Keratinocyte (primary cell): ENCODE data around the gene WDPCP. TPM values are rescaled to one million over a fixed set of nuclear protein-coding genes. Genes with fewer than 3 reads are reported as not detected.
A peak's percentile ranks its signal among the peaks of the same experiment; 100 is the strongest.

Experiments used
- DNase-seq: peaks from one replicate; pipeline ENCODE4 v3.0.0-alpha.2; 2011; ENCODE audit warnings: low read depth, missing footprints, low spot score
- FAIRE-seq: peaks from 2 replicates; lab custom pipeline; 2011; peaks lifted over from hg19 to GRCh38; lab: Jason Lieb, UNC
- H2AFZ ChIP-seq: 2 replicates; pipeline ENCODE4 v1.6.0; 2012; ENCODE audit warnings: low read length, control low read depth, inconsistent platforms; ENCODE audit not compliant: control insufficient read depth
- H3K27ac ChIP-seq: 2 replicates; pipeline ENCODE4 v1.5.1; 2011; ENCODE audit warnings: low read length; ENCODE audit not compliant: control insufficient read depth, insufficient read depth
- H3K27me3 ChIP-seq: 3 replicates; pipeline ENCODE4 v1.6.0; 2011; ENCODE audit warnings: low read length; ENCODE audit not compliant: control insufficient read depth, insufficient read depth; ENCODE audit errors: extremely low read depth
- H3K36me3 ChIP-seq, 2 experiments: 2 replicates in 1 of 2; 3 replicates in 1 of 2; pipeline ENCODE4 v1.5.1; 2011; ENCODE audit warnings: low read length in 2 of 2, mild to moderate bottlenecking in 1 of 2; ENCODE audit not compliant: control insufficient read depth in 2 of 2, insufficient read depth in 2 of 2; ENCODE audit errors: extremely low read depth in 1 of 2
- H3K4me1 ChIP-seq: 3 replicates; pipeline ENCODE4 v1.5.1; 2011; ENCODE audit warnings: low read length; ENCODE audit not compliant: control insufficient read depth, insufficient read depth; ENCODE audit errors: extremely low read depth
- H3K4me2 ChIP-seq: 3 replicates; pipeline ENCODE4 v1.6.0; 2011; ENCODE audit warnings: low read depth, low read length; ENCODE audit not compliant: control insufficient read depth, insufficient read depth; ENCODE audit errors: extremely low read depth
- H3K4me3 ChIP-seq, 3 experiments: fragments of 200-600 bp in 1 of 3; sonication (generic) in 1 of 3; 2 replicates in 2 of 3; 3 replicates in 1 of 3; pipeline ENCODE4 v1.5.1; 2011 to 2016; ENCODE audit warnings: low read length in 3 of 3, mild to moderate bottlenecking in 3 of 3, control low read depth in 2 of 3, inconsistent platforms in 1 of 3, low read depth in 1 of 3, mixed read lengths in 1 of 3, mixed run types in 1 of 3, moderate library complexity in 1 of 3; ENCODE audit not compliant: control insufficient read depth in 2 of 3, insufficient read depth in 2 of 3; ENCODE audit errors: extremely low read depth in 1 of 3
- H3K79me2 ChIP-seq: 2 replicates; pipeline ENCODE4 v1.6.0; 2012; ENCODE audit warnings: low read length; ENCODE audit not compliant: control insufficient read depth, insufficient read depth
- H3K9ac ChIP-seq: 3 replicates; pipeline ENCODE4 v1.6.0; 2011; ENCODE audit warnings: low read length; ENCODE audit not compliant: control insufficient read depth, insufficient read depth; ENCODE audit errors: extremely low read depth
- H3K9me1 ChIP-seq: 3 replicates; pipeline ENCODE4 v1.6.0; 2011; ENCODE audit warnings: low read length; ENCODE audit not compliant: control insufficient read depth, insufficient read depth; ENCODE audit errors: extremely low read depth
- H3K9me3 ChIP-seq: 2 replicates; pipeline ENCODE4 v1.5.1; 2012; ENCODE audit warnings: low read depth, low read length; ENCODE audit not compliant: control insufficient read depth
- H4K20me1 ChIP-seq: 3 replicates; pipeline ENCODE4 v1.6.0; 2011; ENCODE audit warnings: low read length; ENCODE audit not compliant: control insufficient read depth, insufficient read depth; ENCODE audit errors: extremely low read depth
- CTCF ChIP-seq, 3 experiments: IDR thresholded peaks in 1 of 3; conservative IDR thresholded peaks in 1 of 3; optimal IDR thresholded peaks in 1 of 3; 2 replicates in 2 of 3; 3 replicates in 1 of 3; pipeline versions ENCODE3 to v1.5.1; 2011; ENCODE audit warnings: low read length in 3 of 3, mild to moderate bottlenecking in 3 of 3, moderate library complexity in 2 of 3, control low read depth in 1 of 3, inconsistent platforms in 1 of 3; ENCODE audit not compliant: insufficient read depth in 2 of 3; ENCODE audit errors: extremely low read depth in 1 of 3
- EZH2 ChIP-seq: IDR thresholded peaks from one replicate; pipeline ENCODE4 v1.6.1; 2012; ENCODE audit warnings: inconsistent platforms, mild to moderate bottlenecking, low read length, moderate library complexity
- dilution Hi-C: fragments of 300-500 bp; cut with MboI; formaldehyde crosslinking; loops from one replicate; pipeline ENCODE4 v1.7.0; 2020; ENCODE audit warnings: low sequenced_read_pairs; ENCODE audit not compliant: extremely low pct_ligation_motif_present
- polyA plus RNA-seq, 5 experiments: library from polyadenylated mRNA; depleted of rRNA in 3 of 5; stranded (reverse) in 3 of 5; stranded (forward) in 1 of 5; unstranded in 1 of 5; fragments of >200 nt; gene quantifications; 1 replicate in 1 of 5; 2 replicates in 3 of 5; 3 replicates in 1 of 5; pipeline versions ENCODE4 v1.2.1 to v1.2.3, GENCODE V29; 2011 to 2012; ENCODE audit warnings: missing spikeins in 2 of 5, low read depth in 1 of 5, low replicate concordance in 1 of 5
- small RNA-seq, 3 experiments: library from RNA; depleted of rRNA; stranded (forward); fragments of <200 nt; gene quantifications; one replicate each; pipeline ENCODE3, GENCODE V24; 2012; ENCODE audit warnings: low read depth in 3 of 3, low replicate concordance in 1 of 3; ENCODE audit not compliant: insufficient read length in 3 of 3

Gene WDPCP
- polyA plus RNA-seq, 1 donor (not counting 4 experiments of a cell fraction or from before 2014, with no cell fraction given) = 2.9 TPM

GRCh38 chr2:63073994-63074393, 514.3 kb downstream of the WDPCP start:
- no peaks in the 10 kb centered on the region for H3K4me1 ChIP-seq
- no peak for DNase-seq
- no peak overlapping the region for H3K9ac ChIP-seq
- dilution Hi-C loops = no loop called here
- no peak overlapping the region for H3K27ac ChIP-seq
- H3K9me1 ChIP-seq = no peaks in the 10 kb centered on the region
- no peak overlapping the region for H3K4me2 ChIP-seq
- H3K9me3 ChIP-seq = no peaks in the 10 kb centered on the region
- no peak overlapping the region for H3K4me3 ChIP-seq
- H4K20me1 ChIP-seq = no peaks in the 10 kb centered on the region
- H3K36me3 ChIP-seq = no peaks in the 10 kb centered on the region
- no peak for TF ChIP-seq EZH2
- TF ChIP-seq CTCF (optimal IDR thresholded peaks at IDR 0.05 in 1 of 3, IDR thresholded peaks at IDR 0.05 in 1 of 3, conservative IDR thresholded peaks at IDR 0.05 in 1 of 3; ENCODE audit: extremely low read depth in 1 of 3, insufficient read depth in 2 of 3, low read length in 3 of 3) = no peak
- no peak overlapping the region for H2AFZ ChIP-seq
- no peaks in the 10 kb centered on the region for H3K79me2 ChIP-seq
- no peaks in the 10 kb centered on the region for H3K27me3 ChIP-seq
- no peak for FAIRE-seq

- Histone ChIP-seq H3K9ac (no peak overlapping the region), H3K4me2 (no peak overlapping the region), H3K9me3 (no peaks in the 10 kb centered on the region), H3K4me3 (no peak overlapping the region), H3K4me1 (no peaks in the 10 kb centered on the region), H3K79me2 (no peaks in the 10 kb centered on the region), H4K20me1 (no peaks in the 10 kb centered on the region), H3K36me3 (no peaks in the 10 kb centered on the region), H3K27me3 (no peaks in the 10 kb centered on the region), H3K9me1 (no peaks in the 10 kb centered on the region), H3K27ac (no peak overlapping the region), H2AFZ (no peak overlapping the region)
- DNase-seq (no peak), FAIRE-seq (peak; percentile 32)
- dilution Hi-C loops = no loop called here
- TF ChIP-seq CTCF (optimal IDR thresholded peaks at IDR 0.05 in 1 of 3, IDR thresholded peaks at IDR 0.05 in 1 of 3, conservative IDR thresholded peaks at IDR 0.05 in 1 of 3; ENCODE audit: extremely low read depth in 1 of 3, insufficient read depth in 2 of 3, low read length in 3 of 3) (no peak), EZH2 (no peak)
Observed at GRCh38 chr2:63071664-63072063, 516.6 kb downstream of the WDPCP start.

Small RNA genes lying within 50 kb of the gene (small RNA-seq; reads per million reads assigned to genes)
- 0 reads per million in 3 experiments for gene RF00017

Other genes starting within 250 kb of the WDPCP start
- 233 to 320 TPM (median 254 TPM) in 3 replicates for gene MDH1, start 486 bp upstream of the WDPCP start, polyA plus RNA-seq